Activated CD4-positive, alpha-beta T cell treated with anti-CD3 and anti-CD28 coated beads, Interleukin-2, Interleukin-4, amounts not matched to agents 100 ng/mL and 50 ng/mL, durations not matched to agents 16 hours and 8 hours (primary cell): Measurements from ENCODE around the gene PRIMA1.

Source experiments
- DNase-seq: peaks from one replicate; pipeline ENCODE4 v3.0.0-alpha.2; 2020; ENCODE audit warnings: low spot score

Gene PRIMA1

GRCh38 chr14:93794756-93795155 is 6.5 kb upstream of the PRIMA1 start:
- no peak for DNase-seq

DNA sequence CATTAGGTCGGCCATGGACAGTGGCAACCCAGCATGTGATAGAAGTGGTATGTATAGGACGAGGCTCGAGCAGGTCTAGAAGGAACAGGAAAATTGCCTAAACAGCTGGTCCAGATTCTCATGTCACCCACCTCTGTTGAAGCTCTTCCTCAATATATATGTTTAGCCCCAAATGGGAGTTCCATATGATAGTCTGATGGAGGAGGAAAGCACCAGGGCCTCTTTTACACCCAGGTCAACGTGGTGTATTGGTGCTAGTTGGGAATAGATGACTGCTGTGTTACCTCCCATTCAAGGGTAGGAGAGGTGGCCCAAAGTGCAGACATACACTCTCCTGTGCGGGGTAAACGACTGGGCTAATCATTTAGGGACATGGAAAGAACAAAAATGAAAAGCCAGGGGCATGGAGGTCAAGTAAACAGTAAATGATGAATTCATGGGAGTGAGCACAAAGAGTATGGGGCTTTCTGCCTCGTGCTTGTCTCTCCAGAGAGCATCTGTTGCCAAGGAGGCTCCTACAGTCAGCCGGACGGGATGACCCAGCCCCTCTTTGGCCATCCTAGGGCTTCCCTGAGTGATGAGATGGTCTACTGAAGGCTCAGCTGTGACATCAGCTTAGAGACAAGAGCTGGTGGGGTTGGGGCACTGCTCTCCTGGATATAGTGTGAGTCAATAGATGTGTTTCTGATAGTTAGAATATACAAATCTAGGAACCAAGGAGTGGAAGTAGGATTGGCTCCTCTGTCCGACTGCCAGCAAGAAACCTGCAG is 5.5 kb upstream of the PRIMA1 start:
- DNase-seq = no peak

DNA sequence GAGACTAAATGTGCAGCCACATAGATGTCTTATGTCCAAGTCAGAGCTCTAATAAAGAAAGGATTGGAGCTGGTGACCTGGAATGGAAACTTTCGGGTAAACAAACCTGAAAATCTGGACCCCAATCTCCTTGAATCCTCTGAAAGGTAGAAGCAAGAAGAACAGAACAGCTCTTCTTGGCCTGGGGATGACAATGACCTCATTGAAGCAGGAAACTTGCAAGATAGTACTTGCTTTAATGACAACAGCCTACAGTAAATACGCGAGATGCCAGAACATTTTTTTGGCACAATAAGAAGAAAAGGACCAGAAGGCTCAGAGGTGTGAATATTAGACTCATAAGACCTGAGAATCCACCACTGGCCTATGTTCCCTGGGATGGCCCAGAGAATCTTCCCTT is 4.1 kb upstream of the PRIMA1 start:
- no peak for DNase-seq

- no peak for DNase-seq
These were observed 2.7 kb upstream of the PRIMA1 start for GRCh38 chr14:93790966-93791365.

- DNase-seq = no peak
These were observed 1.2 kb upstream of the PRIMA1 start for GRCh38 chr14:93789228-93790130.

GRCh38 chr14:93788543-93789227 is 400 bp upstream of the PRIMA1 start:
- no peak for DNase-seq

DNA sequence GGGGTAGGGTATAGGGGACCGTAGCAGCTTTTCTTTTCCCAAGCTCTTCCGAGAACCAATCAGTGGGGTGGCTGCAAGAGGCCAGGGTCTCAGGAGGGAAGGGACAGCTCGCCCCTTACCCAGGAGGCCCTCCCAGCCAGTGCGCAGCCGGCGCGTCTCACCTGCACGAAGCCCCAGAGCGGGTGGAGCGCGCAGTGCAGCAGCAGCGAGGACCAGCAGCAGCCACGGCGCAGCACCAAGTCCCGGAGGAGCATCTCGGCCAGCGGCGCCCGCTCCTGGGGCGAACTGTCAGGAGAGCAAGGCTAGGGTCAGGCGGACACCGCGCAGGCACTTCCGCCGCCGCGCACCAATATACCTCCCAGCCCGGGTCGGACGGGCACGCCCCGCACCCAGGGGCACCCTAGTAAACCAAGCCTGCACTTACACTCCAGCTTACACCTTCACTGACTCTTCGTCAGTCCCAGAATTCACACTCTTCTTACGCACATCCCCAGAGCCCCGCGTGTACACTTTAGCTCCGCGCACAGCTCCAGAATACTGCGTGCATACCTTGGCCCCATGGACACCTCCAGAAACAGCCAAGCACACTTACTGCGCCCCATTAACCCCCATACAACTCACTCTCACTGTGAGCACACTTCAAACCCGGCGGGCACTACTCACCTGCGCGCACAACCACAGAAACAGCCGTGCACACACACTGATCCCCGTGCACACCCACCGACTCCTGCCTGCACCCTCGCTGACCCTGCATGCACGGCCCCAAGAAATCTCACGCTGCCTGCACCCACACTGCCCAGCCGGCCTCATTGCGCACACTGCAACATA is 606 bp downstream of the PRIMA1 start:
- no peak for DNase-seq

DNA sequence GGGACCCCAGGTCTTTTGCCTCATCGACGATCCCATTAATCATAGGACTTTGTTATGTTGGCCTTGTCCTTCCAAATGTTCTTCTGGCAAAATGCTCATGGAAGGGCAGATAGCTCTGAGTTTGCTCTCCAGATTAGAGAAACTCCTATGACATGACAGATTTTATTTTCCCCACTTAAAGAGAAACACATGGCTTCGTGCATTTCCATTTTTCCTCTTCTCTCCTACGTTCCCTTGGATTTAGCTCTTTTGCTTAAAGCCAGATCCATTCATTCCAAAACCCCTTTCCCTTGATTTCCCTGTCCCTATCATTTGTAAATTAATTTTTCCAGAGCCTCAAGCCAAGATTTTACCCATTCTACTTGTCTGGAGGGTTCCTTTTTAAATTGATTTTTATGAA is 2.9 kb downstream of the PRIMA1 start:
- no peak for DNase-seq

GRCh38 chr14:93784878-93785277 is 3.4 kb downstream of the PRIMA1 start:
- no peak for DNase-seq

- DNase-seq = no peak
These were observed 7.4 kb downstream of the PRIMA1 start for GRCh38 chr14:93780813-93781400.

GRCh38 chr14:93778856-93779629 is 9.2 kb downstream of the PRIMA1 start:
- no peak for DNase-seq

- no peak for DNase-seq
These were observed 9.8 kb downstream of the PRIMA1 start for GRCh38 chr14:93778453-93778852.

GRCh38 chr14:93775744-93776143 is 12.5 kb downstream of the PRIMA1 start:
- no peak for DNase-seq

- DNase-seq = no peak
These were observed 13.1 kb downstream of the PRIMA1 start for GRCh38 chr14:93775158-93775557.

GRCh38 chr14:93772263-93772662 is 16.0 kb downstream of the PRIMA1 start:
- no peak for DNase-seq

DNA sequence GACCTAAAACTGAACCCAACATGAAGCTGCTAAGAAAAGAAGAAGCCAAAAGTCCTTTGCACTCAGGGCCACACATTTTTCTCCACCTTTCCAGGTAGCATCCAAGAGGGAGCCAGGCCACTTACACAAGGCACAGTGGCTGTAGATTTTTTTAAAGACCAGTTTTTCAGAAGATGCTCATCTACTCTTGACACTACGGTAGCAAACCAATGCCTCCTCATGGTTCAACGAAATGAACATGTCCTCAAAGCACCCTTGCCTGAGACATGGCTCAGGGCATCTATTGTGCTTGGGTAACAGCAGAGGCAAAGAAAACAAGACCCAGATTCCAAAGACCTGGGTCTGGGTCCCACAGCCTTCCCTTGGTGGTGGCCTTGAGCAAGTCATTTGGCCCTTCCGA is 22.3 kb downstream of the PRIMA1 start:
- no peak for DNase-seq

GRCh38 chr14:93765155-93765554 is 23.1 kb downstream of the PRIMA1 start:
- no peak for DNase-seq

GRCh38 chr14:93764211-93764659 is 24.1 kb downstream of the PRIMA1 start:
- no peak for DNase-seq

DNA sequence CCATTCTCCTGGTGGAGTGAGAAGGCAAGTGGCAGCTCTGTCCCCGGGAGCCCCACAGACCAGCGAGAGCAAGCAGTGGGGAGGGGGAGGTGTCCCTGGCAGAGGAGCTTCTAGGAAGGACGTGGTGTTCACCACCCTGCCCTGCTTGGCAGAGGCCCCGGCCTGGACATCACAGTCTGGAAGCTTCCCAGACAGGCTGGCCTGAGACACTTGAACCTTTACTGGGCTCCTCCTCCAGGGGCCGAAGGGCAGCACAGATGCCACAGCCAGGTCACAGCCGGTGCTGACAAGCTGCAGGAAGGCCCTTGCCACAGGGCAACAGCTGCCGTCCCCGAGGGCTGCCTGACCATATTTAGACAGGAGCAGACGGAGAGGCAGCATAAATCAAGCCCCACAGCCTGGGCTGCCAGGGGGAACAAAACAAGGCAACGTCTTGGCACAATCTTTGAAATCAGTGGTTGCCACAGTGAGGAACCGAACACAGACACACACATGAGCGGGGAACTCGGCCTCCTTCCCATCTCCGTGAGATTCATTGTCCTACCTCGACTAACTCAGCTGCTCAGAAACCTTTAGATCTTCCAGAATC is 28.5 kb downstream of the PRIMA1 start:
- DNase-seq = no peak

- no peak for DNase-seq
These were observed 31.1 kb downstream of the PRIMA1 start for GRCh38 chr14:93757206-93757605.
